ENCODE results near the gene BNIP3.
A peak's percentile ranks its signal among the peaks of the same experiment; 100 is the strongest.

Gene BNIP3

DNA sequence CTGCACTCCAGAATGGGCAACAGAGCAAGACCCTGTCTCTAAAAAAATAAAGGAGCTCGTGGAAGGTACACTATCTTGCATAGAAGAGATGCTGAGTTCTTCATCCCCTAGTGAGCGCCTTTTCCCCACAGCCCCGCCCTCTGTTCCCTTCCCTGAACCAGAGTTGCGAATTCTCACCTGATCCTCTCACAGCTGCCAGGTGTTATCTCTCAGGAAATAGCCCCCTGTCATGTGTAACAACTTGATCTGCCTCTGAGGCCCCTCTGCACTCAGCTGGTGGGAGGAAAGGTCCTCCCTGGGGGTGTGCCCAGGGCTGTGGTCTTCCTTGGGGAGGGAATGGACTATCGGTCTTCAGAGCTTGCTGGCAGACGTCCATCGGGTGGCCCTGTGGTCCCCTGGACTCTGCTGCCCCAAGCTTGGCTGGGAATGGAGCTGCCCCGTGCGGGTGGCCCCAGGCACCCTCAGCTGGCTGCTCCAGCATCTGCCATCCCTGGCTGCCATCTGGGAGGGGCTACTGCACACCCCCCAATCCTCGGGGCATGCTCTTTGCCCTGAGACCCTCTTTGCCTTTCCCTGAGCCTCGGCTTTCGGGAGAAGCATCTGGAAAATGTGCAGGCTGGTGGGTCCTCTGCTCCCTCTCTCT is 21.7 kb upstream of the BNIP3 start:
- no peak overlapping the region for H3K4me3 ChIP-seq
- no peak for DNase-seq (ENCODE audit: low spot score)
- TF ChIP-seq, protein P1, sequence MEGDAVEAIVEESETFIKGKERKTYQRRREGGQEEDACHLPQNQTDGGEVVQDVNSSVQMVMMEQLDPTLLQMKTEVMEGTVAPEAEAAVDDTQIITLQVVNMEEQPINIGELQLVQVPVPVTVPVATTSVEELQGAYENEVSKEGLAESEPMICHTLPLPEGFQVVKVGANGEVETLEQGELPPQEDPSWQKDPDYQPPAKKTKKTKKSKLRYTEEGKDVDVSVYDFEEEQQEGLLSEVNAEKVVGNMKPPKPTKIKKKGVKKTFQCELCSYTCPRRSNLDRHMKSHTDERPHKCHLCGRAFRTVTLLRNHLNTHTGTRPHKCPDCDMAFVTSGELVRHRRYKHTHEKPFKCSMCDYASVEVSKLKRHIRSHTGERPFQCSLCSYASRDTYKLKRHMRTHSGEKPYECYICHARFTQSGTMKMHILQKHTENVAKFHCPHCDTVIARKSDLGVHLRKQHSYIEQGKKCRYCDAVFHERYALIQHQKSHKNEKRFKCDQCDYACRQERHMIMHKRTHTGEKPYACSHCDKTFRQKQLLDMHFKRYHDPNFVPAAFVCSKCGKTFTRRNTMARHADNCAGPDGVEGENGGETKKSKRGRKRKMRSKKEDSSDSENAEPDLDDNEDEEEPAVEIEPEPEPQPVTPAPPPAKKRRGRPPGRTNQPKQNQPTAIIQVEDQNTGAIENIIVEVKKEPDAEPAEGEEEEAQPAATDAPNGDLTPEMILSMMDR (IDR thresholded peaks at IDR 0.05): no peak
- H3K27ac ChIP-seq: no peak overlapping the region

- DNase-seq (ENCODE audit: low spot score): no peak
- H3K4me3 ChIP-seq: no peak overlapping the region
- TF ChIP-seq, protein P1 (IDR thresholded peaks at IDR 0.05): no peak
- no peak overlapping the region for H3K27ac ChIP-seq
Measured at GRCh38 chr10:132002004-132002403, 20.3 kb upstream of the BNIP3 start.

DNA sequence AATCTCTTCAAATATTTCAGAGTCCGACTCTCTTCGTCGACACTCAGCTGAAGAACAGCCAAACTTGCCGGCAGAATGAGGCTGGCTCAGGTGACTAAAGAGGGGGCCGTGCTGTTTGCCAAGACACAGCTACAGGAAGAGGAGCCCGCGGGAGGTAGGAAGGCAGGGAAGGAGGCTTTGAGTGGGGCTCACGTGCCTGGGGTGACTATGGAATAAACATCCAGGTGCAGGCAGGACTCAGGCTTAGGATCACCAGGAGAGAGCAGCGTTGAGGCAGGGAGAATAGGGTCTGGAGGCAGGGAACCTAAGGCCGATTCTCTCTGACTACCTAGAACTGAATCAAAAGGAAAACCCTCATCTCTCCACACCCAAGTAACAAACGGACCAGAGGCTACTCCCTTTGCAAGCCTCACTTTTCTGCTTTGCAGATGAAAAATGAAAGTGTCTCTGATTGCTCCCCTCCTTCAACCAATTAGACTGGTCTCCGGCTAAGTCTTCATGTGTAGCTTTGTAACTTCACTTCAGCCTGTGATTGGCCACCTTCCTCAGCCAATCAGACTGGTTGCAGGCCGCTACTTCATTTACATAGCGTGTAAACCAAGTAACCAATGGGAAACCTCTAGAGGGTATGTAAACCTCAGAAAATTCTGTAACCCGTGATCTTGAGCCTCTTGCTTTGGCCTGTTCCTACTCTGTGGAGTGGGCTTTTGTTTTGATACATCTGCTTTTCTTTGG is 19.7 kb upstream of the BNIP3 start:
- TF ChIP-seq, protein P1 (IDR thresholded peaks at IDR 0.05): no peak
- no peak overlapping the region for H3K27ac ChIP-seq
- no peak overlapping the region for H3K4me3 ChIP-seq
- no peak for DNase-seq (ENCODE audit: low spot score)

DNA sequence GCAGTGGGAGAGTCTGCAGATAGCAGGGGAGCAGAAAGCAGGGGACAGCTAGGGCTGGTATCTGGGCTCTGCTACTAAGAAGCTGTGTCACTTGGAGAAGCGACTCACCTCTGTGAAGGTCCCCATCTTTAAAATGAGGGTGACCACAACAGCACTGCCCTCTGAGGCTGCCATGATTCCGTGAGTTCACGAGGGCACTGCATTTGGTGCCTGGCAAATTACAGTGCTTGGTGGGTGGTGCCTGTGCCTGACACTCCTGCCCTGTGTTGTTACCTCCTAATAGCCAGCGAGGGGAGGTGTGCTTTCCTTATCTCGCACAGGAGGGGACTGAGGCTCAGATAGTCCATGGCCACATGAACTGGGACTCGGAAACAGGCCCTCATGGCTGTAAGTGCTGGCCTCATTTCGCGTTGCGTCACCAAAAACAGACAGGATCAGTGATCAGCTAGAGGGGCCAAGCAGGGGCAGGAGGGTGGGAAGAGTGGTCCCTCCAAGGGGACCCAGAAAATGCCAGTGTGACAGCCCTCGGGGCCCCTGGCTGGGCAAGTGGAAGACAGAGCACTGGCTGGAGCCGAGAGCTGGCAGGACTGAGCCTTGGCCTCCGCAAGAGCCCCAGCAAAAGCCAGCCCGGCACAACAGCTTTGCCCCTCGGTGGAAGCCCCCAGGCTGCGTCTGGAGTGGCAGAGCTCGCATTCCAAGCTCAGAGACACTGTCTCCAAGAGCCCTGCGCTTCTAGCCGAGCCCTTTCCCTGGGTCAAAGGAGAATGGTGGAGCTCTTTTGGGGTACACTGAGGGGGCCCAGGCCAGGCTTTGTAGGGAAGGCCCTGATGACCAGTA is 17.3 kb upstream of the BNIP3 start:
- Histone ChIP-seq H3K27ac (peak overlapping the region in 1 of 2 donors; percentile 21), H3K4me3 (no peak overlapping the region)
- TF ChIP-seq, protein P1 (IDR thresholded peaks at IDR 0.05): no peak
- peak; percentile 28 for DNase-seq (ENCODE audit: low spot score)

DNA sequence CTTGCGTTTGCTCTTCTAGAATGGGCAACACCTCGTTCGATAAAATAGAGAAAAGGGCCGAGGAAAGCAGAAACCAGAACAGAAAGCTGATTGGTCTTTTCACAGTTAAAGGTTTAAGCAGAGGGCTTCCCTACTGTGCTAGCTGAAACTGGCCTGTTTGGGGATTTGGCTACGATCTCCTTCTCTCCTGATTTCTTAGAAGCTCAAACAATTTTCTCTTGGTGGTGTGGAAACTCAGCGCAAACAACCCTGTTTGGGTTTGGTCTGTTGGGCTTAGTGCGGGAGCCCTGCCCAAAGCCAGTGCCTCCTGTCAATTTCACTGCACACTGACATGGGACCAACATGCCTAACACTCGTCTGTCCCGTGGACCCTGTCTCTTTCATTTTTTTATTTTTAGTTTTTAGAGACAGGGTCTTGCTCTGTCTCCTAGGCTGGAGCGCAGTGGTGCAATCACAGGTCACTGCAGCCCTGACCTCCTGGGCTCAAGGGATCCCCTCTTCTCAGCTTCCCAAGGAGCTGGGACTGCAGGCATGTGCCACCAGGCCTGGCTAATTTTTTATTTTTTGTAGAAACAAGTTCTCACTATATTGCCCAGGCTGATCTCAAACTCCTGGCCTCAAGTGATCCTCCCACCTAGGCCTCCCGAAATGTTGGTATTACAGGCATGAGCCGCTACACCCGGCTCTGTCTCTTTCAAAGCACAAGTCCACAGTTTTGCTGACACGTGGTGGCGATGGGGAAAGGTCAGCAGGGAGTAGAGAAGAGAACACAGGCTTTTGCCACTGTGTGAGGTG is 16.5 kb upstream of the BNIP3 start:
- Histone ChIP-seq H3K27ac (peak overlapping the region in 1 of 2 donors; percentile 76), H3K4me3 (no peak overlapping the region)
- TF ChIP-seq, protein P1 (IDR thresholded peaks at IDR 0.05): no peak
- no peak for DNase-seq (ENCODE audit: low spot score)

DNA sequence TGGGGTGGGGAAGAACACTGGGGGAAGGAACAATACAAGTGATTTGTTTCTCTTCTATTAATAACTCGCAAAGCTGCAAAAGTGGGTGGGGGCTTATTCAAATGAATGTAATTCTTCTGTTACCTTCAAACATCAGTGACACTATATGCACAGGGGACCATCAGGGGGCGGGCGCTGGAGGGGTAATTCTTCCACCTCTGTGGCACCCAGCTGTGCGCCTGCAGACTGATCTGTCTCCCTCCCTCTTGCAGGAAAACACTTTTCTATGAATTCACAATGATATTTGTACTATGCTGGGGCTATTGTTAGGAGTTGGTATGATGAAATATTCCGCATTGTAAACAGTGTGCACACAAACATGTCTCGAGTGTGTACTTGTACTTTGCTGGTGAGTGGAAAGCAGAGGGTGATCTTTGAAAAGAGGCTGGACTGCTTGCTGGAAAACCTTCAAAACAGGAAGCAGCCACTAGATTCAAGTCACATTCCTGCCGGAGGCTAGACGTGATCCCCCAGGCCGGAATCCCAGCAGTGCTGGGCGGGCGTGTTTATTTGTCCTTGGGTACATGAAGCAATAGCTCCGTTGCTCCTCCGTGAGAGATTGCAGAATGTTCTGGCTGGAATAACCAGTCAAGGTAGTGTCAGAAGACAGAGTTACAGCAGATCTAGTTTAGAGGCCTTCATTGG is 15.8 kb upstream of the BNIP3 start:
- Histone ChIP-seq H3K27ac (peak overlapping the region in 1 of 2 donors; percentile 76), H3K4me3 (peak overlapping the region; percentile 27)
- no peak for DNase-seq (ENCODE audit: low spot score)
- TF ChIP-seq, protein P1 (IDR thresholded peaks at IDR 0.05): no peak
